HEK293 (cell line): ENCODE results near the gene SNTB2.

Experiments
- ATF2 ChIP-seq: fragments of 450-650 bp; formaldehyde crosslinking; IDR thresholded peaks from 2 replicates; pipeline ENCODE4 v1.5.1; 2016; ENCODE audit warnings: missing biosample characterization, missing genetic modification characterization, low read depth
- FEZF1 ChIP-seq: fragments of 450-650 bp; formaldehyde crosslinking; IDR thresholded peaks from 2 replicates; pipeline ENCODE4 v1.5.1; 2016; ENCODE audit warnings: missing biosample characterization, missing genetic modification characterization
- KLF7 ChIP-seq: fragments of 450-650 bp; formaldehyde crosslinking; IDR thresholded peaks from 2 replicates; pipeline ENCODE4 v1.5.1; 2016; ENCODE audit warnings: missing biosample characterization, missing genetic modification characterization, borderline replicate concordance
- YY1 ChIP-seq: fragments of 450-650 bp; formaldehyde crosslinking; IDR thresholded peaks from 2 replicates; pipeline ENCODE4 v1.5.1; 2018; ENCODE audit warnings: missing biosample characterization, missing genetic modification characterization
- ZNF169 ChIP-seq: fragments of 450-650 bp; formaldehyde crosslinking; IDR thresholded peaks from 2 replicates; pipeline ENCODE4 v1.5.1; 2016; ENCODE audit warnings: missing biosample characterization, missing genetic modification characterization
- ZNF416 ChIP-seq: fragments of 450-650 bp; formaldehyde crosslinking; IDR thresholded peaks from 2 replicates; pipeline ENCODE4 v1.5.1; 2016; ENCODE audit warnings: missing biosample characterization, missing genetic modification characterization

GRCh38 chr16:69270831-69271230 is 83.9 kb downstream of the SNTB2 start:
- TF ChIP-seq YY1 (tag by site-specific recombination): no peak
- TF ChIP-seq ZNF416 (tag by site-specific recombination): no peak
- TF ChIP-seq ZNF169: no peak
- no peak for TF ChIP-seq FEZF1 (tag by site-specific recombination)
- no peak for TF ChIP-seq KLF7 (tag by site-specific recombination)
- no peak for TF ChIP-seq ATF2 (tag by site-specific recombination)
